ENCODE data around the gene FIGNL1.
"Not testable (repeated sequence)": the region's sequence is repeated elsewhere in the genome, so short reads cannot be mapped to it uniquely, and the experiment has no call there.

Gene FIGNL1

GRCh38 chr7:50463035-50463434, 12.9 kb upstream of the FIGNL1 start:
- Histone ChIP-seq H3K4me1 (ENCODE audit: insufficient read depth, low read length) (no peaks in the 10 kb centered on the region), H3K9me3 (ENCODE audit: control insufficient read depth, insufficient read depth, low read length) (peaks cover 3% of the 10 kb centered on the region; the same call in 1 of the 2 replicates), H3K9ac (ENCODE audit: low read depth, low read length) (no peak overlapping the region), H3K36me3 (ENCODE audit: insufficient read depth, low read length) (no peaks in the 10 kb centered on the region)

GRCh38 chr7:50462361-50462760, 12.2 kb upstream of the FIGNL1 start:
- Histone ChIP-seq H3K36me3 (ENCODE audit: insufficient read depth, low read length) (no peaks in the 10 kb centered on the region), H3K9me3 (ENCODE audit: control insufficient read depth, insufficient read depth, low read length) (peaks cover 3% of the 10 kb centered on the region; the same call in 1 of the 2 replicates)

GRCh38 chr7:50461695-50462094, 11.5 kb upstream of the FIGNL1 start:
- H3K9me3 ChIP-seq (ENCODE audit: control insufficient read depth, insufficient read depth, low read length), result peaks cover 3% of the 10 kb centered on the region; the same call in 1 of the 2 replicates
- no peaks in the 10 kb centered on the region for H3K36me3 ChIP-seq (ENCODE audit: insufficient read depth, low read length)
- no peak overlapping the region for H3K9ac ChIP-seq (ENCODE audit: low read depth, low read length)
- H3K4me1 ChIP-seq (ENCODE audit: insufficient read depth, low read length), result no peaks in the 10 kb centered on the region

More at GRCh38 chr7:50462361-50462760, 12.2 kb upstream of the FIGNL1 start:
- Histone ChIP-seq H3K9ac (ENCODE audit: low read depth, low read length) (no peak overlapping the region), H3K4me1 (ENCODE audit: insufficient read depth, low read length) (no peaks in the 10 kb centered on the region)

GRCh38 chr7:50459183-50459582, 9.0 kb upstream of the FIGNL1 start:
- H3K36me3 ChIP-seq (ENCODE audit: insufficient read depth, low read length); H3K9me3 ChIP-seq (ENCODE audit: control insufficient read depth, insufficient read depth, low read length); H3K9ac ChIP-seq (ENCODE audit: low read depth, low read length); H3K4me1 ChIP-seq (ENCODE audit: insufficient read depth, low read length): not testable (repeated sequence)

- not testable (repeated sequence) for H3K9ac ChIP-seq (ENCODE audit: low read depth, low read length); H3K4me1 ChIP-seq (ENCODE audit: insufficient read depth, low read length); H3K9me3 ChIP-seq (ENCODE audit: control insufficient read depth, insufficient read depth, low read length); H3K36me3 ChIP-seq (ENCODE audit: insufficient read depth, low read length)
Observed at GRCh38 chr7:50458651-50459050, 8.5 kb upstream of the FIGNL1 start.

GRCh38 chr7:50456371-50457123, 6.4 kb upstream of the FIGNL1 start:
- Histone ChIP-seq H3K4me1 (ENCODE audit: insufficient read depth, low read length) (no peaks in the 10 kb centered on the region), H3K9ac (ENCODE audit: low read depth, low read length) (no peak overlapping the region), H3K9me3 (ENCODE audit: control insufficient read depth, insufficient read depth, low read length) (peaks cover 3% of the 10 kb centered on the region; the same call in 1 of the 2 replicates), H3K36me3 (ENCODE audit: insufficient read depth, low read length) (no peaks in the 10 kb centered on the region)

GRCh38 chr7:50455658-50456057, 5.5 kb upstream of the FIGNL1 start:
- Histone ChIP-seq H3K9me3 (ENCODE audit: control insufficient read depth, insufficient read depth, low read length) (peaks cover 3% of the 10 kb centered on the region; the same call in 1 of the 2 replicates), H3K36me3 (ENCODE audit: insufficient read depth, low read length) (no peaks in the 10 kb centered on the region), H3K9ac (ENCODE audit: low read depth, low read length) (no peak overlapping the region)

GRCh38 chr7:50454968-50455367, 4.8 kb upstream of the FIGNL1 start:
- Histone ChIP-seq H3K9ac (ENCODE audit: low read depth, low read length) (no peak overlapping the region), H3K36me3 (ENCODE audit: insufficient read depth, low read length) (no peaks in the 10 kb centered on the region), H3K4me1 (ENCODE audit: insufficient read depth, low read length) (no peaks in the 10 kb centered on the region), H3K9me3 (ENCODE audit: control insufficient read depth, insufficient read depth, low read length) (peaks cover 3% of the 10 kb centered on the region; the same call in 1 of the 2 replicates)

More at GRCh38 chr7:50455658-50456057, 5.5 kb upstream of the FIGNL1 start:
- no peaks in the 10 kb centered on the region for H3K4me1 ChIP-seq (ENCODE audit: insufficient read depth, low read length)

GRCh38 chr7:50450590-50451032, 461 bp upstream of the FIGNL1 start:
- Histone ChIP-seq H3K36me3 (ENCODE audit: insufficient read depth, low read length) (peaks cover 8% of the 10 kb centered on the region; the same call in 1 of the 2 replicates), H3K4me1 (ENCODE audit: insufficient read depth, low read length) (0 out of 2 replicates have a peak, but pooled peaks cover 5% of the 10 kb centered on the region), H3K9ac (ENCODE audit: low read depth, low read length) (peak overlapping the region; percentile 73; the same call in 1 of the 2 replicates), H3K9me3 (ENCODE audit: control insufficient read depth, insufficient read depth, low read length) (no peaks in the 10 kb centered on the region)

- 0 out of 2 replicates have a peak, but pooled peaks cover 5% of the 10 kb centered on the region for H3K4me1 ChIP-seq (ENCODE audit: insufficient read depth, low read length)
- no peaks in the 10 kb centered on the region for H3K9me3 ChIP-seq (ENCODE audit: control insufficient read depth, insufficient read depth, low read length)
- H3K9ac ChIP-seq (ENCODE audit: low read depth, low read length), result peak overlapping the region; percentile 73; the same call in 1 of the 2 replicates
- peaks cover 8% of the 10 kb centered on the region; the same call in 1 of the 2 replicates for H3K36me3 ChIP-seq (ENCODE audit: insufficient read depth, low read length)
Observed at GRCh38 chr7:50449501-50449880, 659 bp downstream of the FIGNL1 start.

GRCh38 chr7:50448823-50449222, 1.3 kb downstream of the FIGNL1 start:
- H3K9me3 ChIP-seq (ENCODE audit: control insufficient read depth, insufficient read depth, low read length), result no peaks in the 10 kb centered on the region
- no peak overlapping the region for H3K9ac ChIP-seq (ENCODE audit: low read depth, low read length)
- H3K4me1 ChIP-seq (ENCODE audit: insufficient read depth, low read length), result 0 out of 2 replicates have a peak, but pooled peaks cover 5% of the 10 kb centered on the region
- peaks cover 8% of the 10 kb centered on the region; the same call in 1 of the 2 replicates for H3K36me3 ChIP-seq (ENCODE audit: insufficient read depth, low read length)

GRCh38 chr7:50446542-50446960, 3.6 kb downstream of the FIGNL1 start:
- 0 out of 2 replicates have a peak, but pooled peaks cover 5% of the 10 kb centered on the region for H3K4me1 ChIP-seq (ENCODE audit: insufficient read depth, low read length)
- no peaks in the 10 kb centered on the region for H3K9me3 ChIP-seq (ENCODE audit: control insufficient read depth, insufficient read depth, low read length)
- H3K36me3 ChIP-seq (ENCODE audit: insufficient read depth, low read length), result peaks cover 8% of the 10 kb centered on the region; the same call in 1 of the 2 replicates
- no peak overlapping the region for H3K9ac ChIP-seq (ENCODE audit: low read depth, low read length)

GRCh38 chr7:50436133-50436806, 13.9 kb downstream of the FIGNL1 start:
- Histone ChIP-seq H3K36me3 (ENCODE audit: insufficient read depth, low read length) (peaks cover 9% of the 10 kb centered on the region), H3K4me1 (ENCODE audit: insufficient read depth, low read length) (peaks cover 5% of the 10 kb centered on the region), H3K9ac (ENCODE audit: low read depth, low read length) (no peak overlapping the region), H3K9me3 (ENCODE audit: control insufficient read depth, insufficient read depth, low read length) (peaks cover 7% of the 10 kb centered on the region)

GRCh38 chr7:50431722-50432305, 18.3 kb downstream of the FIGNL1 start:
- Histone ChIP-seq H3K9ac (ENCODE audit: low read depth, low read length) (no peak overlapping the region), H3K4me1 (ENCODE audit: insufficient read depth, low read length) (peaks cover 5% of the 10 kb centered on the region), H3K9me3 (ENCODE audit: control insufficient read depth, insufficient read depth, low read length) (no peaks in the 10 kb centered on the region), H3K36me3 (ENCODE audit: insufficient read depth, low read length) (no peaks in the 10 kb centered on the region)
